Measurements from ENCODE around the gene TPP1.

- no peak for TF ChIP-seq CTCF (IDR thresholded peaks at IDR 0.05)
- TF ChIP-seq ZFP36 (IDR thresholded peaks at IDR 0.05; ENCODE audit: borderline replicate concordance, partially characterized antibody): no peak
- TF ChIP-seq RCOR1 (IDR thresholded peaks at IDR 0.05; ENCODE audit: low read depth, low read length): no peak
- no peak for TF ChIP-seq MAX (IDR thresholded peaks at IDR 0.05)
Measured at GRCh38 chr11:6650104-6650503, 30.9 kb upstream of the TPP1 start.
